HG03469 (cell line): Measurements from ENCODE around the gene TUFT1.
"Not testable (repeated sequence)": the region's sequence is repeated elsewhere in the genome, so short reads cannot be mapped to it uniquely, and the experiment has no call there.

ENCODE experiments used
- ATAC-seq: cut with Tn5 transposase; IDR thresholded peaks from one replicate; pipeline ENCODE4 v1.9.1; 2021; ENCODE audit warnings: mild to moderate bottlenecking, moderate library complexity, moderate number of reproducible peaks; ENCODE audit not compliant: unreplicated experiment

The TUFT1 gene

DNA sequence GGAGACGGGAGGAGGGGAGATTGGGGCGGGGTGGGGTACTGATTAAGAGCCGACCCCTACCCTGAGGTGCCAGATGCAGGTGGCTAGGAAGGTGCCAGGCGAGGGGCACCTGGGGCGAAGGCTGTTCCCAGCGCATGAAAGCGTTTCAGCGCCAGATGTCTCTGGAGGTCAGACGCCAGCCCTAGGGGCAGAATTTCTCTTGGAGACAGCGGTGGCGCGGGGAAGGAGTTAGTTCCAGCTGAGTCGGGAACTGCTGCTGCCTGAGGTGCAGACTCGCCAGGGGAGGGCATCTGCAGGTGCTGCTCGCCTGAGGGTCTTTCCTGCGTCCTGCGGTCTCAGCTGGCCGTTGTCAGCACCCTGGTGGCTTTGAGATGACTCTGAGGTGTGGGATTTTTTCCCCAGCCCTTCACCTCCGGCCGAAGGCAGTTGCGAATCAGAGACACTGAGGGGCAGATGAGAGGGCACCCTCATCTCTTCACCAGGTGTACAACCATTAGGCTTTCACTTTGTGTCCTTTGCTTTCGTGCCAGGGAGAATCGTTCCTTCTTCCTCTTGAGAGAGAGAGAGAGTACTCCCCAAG is 28.4 kb upstream of the TUFT1 start:
- no peak for ATAC-seq

GRCh38 chr1:151512326-151512725 is 27.8 kb upstream of the TUFT1 start:
- ATAC-seq, result no peak

DNA sequence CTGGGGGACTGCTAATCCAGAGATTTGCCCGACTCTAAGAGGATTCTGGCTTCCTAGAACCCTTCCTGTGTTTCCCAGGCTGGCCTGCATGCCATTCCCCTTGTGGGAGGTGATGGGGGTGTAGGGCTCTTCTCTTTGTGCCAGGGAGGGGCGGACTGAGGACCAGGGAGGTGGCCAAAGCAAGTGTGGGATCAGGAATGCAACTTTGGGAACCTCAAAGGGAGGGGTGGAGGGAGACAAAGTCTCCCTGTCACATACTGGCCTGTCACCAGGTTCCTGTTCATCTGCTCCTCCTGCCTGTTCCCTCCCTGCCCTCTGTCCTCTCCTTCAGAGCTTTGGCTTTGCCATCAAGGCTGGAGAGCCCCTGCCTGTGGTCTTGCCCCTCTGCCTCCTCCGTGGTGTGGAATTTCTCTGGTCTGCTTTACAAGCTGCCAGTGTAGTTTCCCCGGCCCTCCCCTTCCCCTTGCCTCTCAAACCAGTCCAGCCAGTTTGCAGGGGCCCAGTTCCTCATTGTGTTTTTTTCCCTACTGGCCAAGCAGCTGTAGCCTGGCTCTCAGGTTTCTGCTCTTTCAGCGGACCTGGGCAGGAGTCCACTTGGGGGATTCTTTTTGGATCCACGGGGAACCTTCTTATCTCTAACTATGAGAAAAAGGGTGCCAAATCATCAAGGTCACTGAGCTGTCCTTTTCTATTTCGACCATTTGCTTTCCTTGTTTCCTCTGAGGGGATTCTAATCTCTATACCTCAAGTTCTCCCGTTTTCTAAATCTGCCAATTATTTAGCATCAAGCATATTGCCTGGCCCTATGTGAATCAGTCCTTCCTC is 27.1 kb upstream of the TUFT1 start:
- no peak for ATAC-seq

DNA sequence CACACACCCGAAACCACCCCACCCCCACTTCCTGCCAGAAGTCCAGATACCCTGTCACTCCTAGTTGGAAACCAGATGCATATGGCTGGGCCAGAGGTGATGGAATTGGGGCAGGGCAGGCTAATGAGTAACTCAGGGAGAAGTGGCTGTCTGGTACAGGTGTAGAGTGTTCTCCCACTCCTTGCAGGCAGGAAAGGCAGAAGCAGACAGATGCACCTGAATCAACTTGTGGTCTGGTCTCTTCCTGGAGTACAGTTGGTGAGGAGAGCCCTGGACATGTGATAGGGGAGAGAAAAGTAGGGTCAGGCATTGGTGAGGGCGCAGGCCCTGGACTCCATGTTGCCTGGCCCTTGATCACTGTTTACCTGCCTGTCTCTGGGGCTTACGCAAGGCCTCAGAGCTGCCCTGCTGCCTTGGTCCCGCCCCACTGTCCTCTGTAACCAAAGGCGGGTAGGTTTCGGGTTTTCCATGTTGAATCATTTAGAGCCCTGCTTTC is 26.4 kb upstream of the TUFT1 start:
- no peak for ATAC-seq

GRCh38 chr1:151514366-151514765 is 25.7 kb upstream of the TUFT1 start:
- no peak for ATAC-seq

DNA sequence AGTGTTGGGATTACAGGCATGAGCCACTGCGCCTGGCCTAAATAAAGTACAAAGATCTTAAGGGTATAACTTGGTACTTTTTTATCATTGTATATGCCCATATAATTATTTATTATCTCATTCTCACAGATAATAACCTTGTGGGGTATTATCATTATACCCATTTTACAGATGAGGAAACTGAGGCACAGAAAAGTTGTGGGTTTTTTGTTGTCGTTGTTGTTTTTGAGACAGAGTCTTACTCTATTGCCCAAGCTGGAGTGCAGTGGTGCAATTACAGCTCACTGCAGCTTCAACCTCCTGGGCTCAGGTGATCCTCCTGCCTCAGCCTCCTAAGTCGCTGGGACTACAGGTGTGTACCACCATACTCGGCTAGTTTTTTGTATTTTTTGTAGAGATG is 24.8 kb upstream of the TUFT1 start:
- no peak for ATAC-seq

DNA sequence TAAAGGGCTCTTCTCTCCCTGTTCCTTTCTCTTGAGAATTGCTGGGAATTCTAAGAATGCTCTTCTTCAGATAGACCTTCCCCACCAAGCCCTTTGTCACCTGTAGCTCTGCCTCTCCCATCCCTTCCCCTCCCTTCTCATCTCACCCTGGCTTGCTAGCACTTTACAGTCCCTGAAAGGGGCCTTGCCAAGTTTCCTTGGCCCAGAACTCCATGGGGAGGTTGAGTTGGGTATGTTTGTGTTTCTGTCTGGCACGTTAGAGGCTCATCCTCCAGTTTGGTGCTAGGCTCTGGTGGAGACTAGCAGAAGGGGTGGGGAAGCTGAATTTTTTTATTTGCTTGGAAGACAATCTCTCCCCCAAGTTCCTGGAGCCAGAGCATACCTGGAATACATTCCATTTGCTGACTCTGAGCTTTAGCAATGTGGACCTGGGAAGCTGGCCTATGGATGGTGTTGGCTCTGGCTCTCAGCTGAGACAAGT is 24.0 kb upstream of the TUFT1 start:
- no peak for ATAC-seq

GRCh38 chr1:151518431-151518830 is 21.7 kb upstream of the TUFT1 start:
- no peak for ATAC-seq

DNA sequence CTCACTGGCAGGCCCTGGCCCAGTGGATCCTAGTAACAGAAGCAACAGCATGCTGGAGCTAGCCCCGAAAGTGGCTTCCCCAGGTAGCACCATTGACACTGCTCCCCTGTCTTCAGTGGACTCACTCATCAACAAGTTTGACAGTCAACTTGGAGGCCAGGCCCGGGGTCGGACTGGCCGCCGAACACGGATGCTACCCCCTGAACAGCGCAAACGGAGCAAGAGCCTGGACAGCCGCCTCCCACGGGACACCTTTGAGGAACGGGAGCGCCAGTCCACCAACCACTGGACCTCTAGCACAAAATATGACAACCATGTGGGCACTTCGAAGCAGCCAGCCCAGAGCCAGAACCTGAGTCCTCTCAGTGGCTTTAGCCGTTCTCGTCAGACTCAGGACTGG is 21.2 kb upstream of the TUFT1 start:
- ATAC-seq, result no peak

DNA sequence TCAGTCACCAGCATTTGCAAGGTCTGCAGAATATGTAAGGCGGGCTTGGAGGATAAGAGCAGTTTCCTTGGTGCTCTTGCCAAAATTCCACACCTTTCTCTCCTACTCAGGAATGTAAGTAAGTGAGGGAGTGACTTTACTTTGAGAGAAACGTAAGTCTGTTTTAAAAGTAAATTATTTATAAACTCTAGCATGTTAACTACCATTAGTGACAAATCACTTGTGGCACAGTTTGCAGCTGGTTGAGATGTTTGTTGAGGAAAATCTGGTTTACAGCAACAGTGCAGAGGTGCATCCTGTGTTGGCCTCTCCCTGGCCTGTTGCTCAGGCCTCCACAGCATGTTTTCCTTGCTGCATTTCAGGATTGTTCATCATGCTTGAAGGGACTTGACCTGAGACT is 20.4 kb upstream of the TUFT1 start:
- no peak for ATAC-seq

- no peak for ATAC-seq
Observed at GRCh38 chr1:151520359-151520758, 19.8 kb upstream of the TUFT1 start.

- ATAC-seq, result not testable (repeated sequence)
Observed at GRCh38 chr1:151522427-151522826, 17.7 kb upstream of the TUFT1 start.

DNA sequence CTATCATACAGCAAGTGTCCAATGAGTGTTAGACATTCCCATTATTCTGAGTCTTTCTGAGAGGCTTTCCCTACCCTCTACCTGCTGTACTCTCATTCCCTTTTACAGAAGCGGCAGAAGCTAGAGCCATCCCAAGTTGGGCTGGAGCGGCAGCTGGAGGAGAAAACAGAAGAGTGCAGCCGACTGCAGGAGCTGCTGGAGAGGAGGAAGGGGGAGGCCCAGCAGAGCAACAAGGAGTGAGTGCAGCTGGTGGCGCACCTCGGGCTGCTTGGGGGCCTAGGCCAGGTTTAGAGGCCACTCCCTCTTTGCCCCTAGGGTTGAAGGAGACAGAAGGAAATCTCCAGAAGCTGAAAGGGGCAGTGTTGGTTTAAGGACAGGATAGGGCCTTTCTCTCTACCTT is 16.8 kb upstream of the TUFT1 start:
- no peak for ATAC-seq

GRCh38 chr1:151524736-151525135 is 15.4 kb upstream of the TUFT1 start:
- ATAC-seq, result no peak

DNA sequence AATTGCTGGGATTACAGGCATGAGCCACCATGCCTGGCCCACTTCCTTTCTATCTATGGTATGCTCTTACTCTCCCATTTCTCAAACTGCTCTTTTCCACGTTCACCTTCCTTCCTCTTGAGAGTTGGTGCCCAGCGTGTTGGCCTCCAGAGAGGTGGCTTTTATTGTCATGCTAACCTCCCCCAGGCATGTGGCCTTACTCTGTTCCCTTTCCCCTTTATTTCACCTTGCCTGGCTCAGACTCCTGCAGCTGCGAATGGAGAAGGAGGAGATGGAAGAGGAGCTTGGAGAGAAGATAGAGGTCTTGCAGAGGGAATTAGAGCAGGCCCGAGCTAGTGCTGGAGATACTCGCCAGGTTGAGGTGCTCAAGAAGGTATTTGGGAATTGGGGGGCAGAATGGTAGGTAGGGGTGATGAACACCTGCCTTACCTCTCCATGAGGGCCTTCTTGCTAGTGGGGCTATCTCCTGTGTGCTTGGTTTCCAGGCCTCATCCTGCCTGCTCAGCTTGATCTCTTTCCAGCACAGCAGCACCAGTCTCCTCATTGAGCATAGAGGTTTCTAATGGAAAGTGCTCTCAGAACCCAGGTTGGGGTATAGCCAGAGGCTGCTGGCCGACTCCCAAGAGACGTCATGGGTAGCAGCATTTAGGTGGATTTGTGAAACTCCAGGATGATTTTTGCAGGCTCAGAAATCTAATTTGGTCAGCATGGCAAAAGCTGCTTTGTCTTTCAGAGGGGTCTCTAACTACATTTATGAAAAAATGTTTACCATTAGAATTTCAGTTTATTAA is 13.2 kb upstream of the TUFT1 start:
- ATAC-seq, result no peak

- no peak for ATAC-seq
Observed at GRCh38 chr1:151529211-151529702, 10.9 kb upstream of the TUFT1 start.

DNA sequence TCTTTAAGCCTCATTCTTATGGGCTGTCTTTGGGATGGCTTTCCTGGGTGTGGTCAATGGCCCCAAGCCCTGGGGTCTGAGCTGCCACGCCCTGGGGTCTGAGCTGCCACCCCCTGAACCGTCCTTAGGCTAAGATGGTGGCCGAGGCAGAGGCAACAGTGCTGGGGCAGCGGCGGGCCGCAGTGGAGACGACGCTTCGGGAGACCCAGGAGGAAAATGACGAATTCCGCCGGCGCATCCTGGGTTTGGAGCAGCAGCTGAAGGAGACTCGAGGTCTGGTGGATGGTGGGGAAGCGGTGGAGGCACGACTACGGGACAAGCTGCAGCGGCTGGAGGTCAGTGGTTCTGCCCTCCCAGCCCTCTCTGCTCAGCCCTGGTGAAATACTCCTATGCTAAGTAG is 10.3 kb upstream of the TUFT1 start:
- ATAC-seq, result no peak

- no peak for ATAC-seq
Observed at GRCh38 chr1:151530461-151530860, 9.6 kb upstream of the TUFT1 start.

GRCh38 chr1:151533870-151534269 is 6.2 kb upstream of the TUFT1 start:
- ATAC-seq, result no peak

DNA sequence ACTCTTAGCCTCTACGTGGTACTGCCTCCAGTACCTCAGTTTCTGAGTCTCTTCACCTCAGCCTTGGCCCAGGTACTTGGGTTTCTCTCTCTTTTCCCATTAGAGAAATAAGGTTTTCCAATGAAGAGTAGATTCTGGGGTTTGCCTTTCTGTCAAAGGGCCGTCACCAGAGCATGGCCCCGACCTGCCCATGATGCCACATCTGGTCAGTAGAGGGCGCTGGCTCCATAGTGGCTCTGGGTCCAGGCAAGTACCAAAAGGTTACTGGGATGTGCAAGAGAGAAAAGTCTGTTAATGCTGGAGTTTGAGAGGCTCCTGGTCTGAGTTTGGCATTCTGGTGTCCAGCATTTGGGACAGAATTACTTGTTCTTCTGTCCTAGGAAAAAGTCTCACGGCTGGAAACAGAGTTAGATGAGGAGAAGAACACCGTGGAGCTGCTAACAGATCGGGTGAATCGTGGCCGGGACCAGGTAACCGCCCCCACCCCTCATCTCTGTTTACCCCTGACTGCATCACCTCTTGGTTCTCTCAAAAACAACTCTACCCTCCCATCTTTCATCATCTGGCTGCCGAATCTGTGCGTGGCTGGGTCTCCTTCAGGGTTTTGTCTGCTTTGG is 5.3 kb upstream of the TUFT1 start:
- no peak for ATAC-seq
